Neuronal stem cell (in vitro differentiated cells): ENCODE data around the gene ZNF536.

Experiments used
- DNase-seq: peaks from one replicate; pipeline ENCODE4 v3.0.0-alpha.2; 2013; ENCODE audit warnings: low spot score
- H2AFZ ChIP-seq: one replicate; pipeline ENCODE4 v1.6.1; 2013; ENCODE audit warnings: mild to moderate bottlenecking, low read length, inconsistent platforms
- H2AK5ac ChIP-seq: 2 replicates; pipeline ENCODE4 v1.6.1; 2013; ENCODE audit warnings: low read depth, mild to moderate bottlenecking, inconsistent platforms, low read length, moderate library complexity, mixed read lengths
- H2BK120ac ChIP-seq: 2 replicates; pipeline ENCODE4 v1.6.1; 2013; ENCODE audit warnings: low read depth, mild to moderate bottlenecking, inconsistent platforms, low read length, moderate library complexity, mixed read lengths
- H2BK12ac ChIP-seq: one replicate; pipeline ENCODE4 v1.6.1; 2013; ENCODE audit warnings: low read length, inconsistent platforms
- H2BK15ac ChIP-seq: 2 replicates; pipeline ENCODE4 v1.6.1; 2013; ENCODE audit warnings: mild to moderate bottlenecking, low read length, inconsistent platforms, mixed read lengths
- H2BK5ac ChIP-seq: one replicate; pipeline ENCODE4 v1.6.1; 2013; ENCODE audit warnings: inconsistent platforms, mild to moderate bottlenecking, low read length, moderate library complexity
- H3K14ac ChIP-seq: one replicate; pipeline ENCODE4 v1.6.1; 2013; ENCODE audit warnings: low read length, inconsistent platforms
- H3K18ac ChIP-seq: 2 replicates; pipeline ENCODE4 v1.6.1; 2013; ENCODE audit warnings: low read length, inconsistent platforms
- H3K23ac ChIP-seq: 2 replicates; pipeline ENCODE4 v1.6.1; 2013; ENCODE audit warnings: low read depth, mild to moderate bottlenecking, mixed read lengths, low read length, inconsistent platforms; ENCODE audit not compliant: poor library complexity
- H3K27ac ChIP-seq: replicated peaks from 3 replicates; pipeline ENCODE4 v1.5.1; 2013; ENCODE audit warnings: low read length, inconsistent platforms
- H3K27me3 ChIP-seq, 3 experiments: 2 replicates each; pipeline ENCODE4 v1.6.1; 2013; ENCODE audit warnings: low read length in 3 of 3, mild to moderate bottlenecking in 2 of 3, inconsistent platforms in 1 of 3, low read depth in 1 of 3, mixed read lengths in 1 of 3, moderate library complexity in 1 of 3; ENCODE audit not compliant: control insufficient read depth in 3 of 3, insufficient read depth in 3 of 3
- H3K36me3 ChIP-seq, 2 donors: replicated peaks in 1 of 2; 2 replicates each; pipeline ENCODE4 v1.6.1; 2013; ENCODE audit warnings: low read length in 2 of 2; ENCODE audit not compliant: control insufficient read depth in 2 of 2, insufficient read depth in 2 of 2
- H3K4ac ChIP-seq: 2 replicates; pipeline ENCODE4 v1.6.1; 2013; ENCODE audit warnings: inconsistent platforms, mild to moderate bottlenecking, low read length, moderate library complexity
- H3K4me1 ChIP-seq, 2 donors: 1 replicate in 1 of 2; 2 replicates in 1 of 2; pipeline ENCODE4 v1.6.1; 2013; ENCODE audit warnings: low read length in 2 of 2, low read depth in 1 of 2; ENCODE audit not compliant: control insufficient read depth in 2 of 2, insufficient read depth in 1 of 2
- H3K4me2 ChIP-seq: one replicate; pipeline ENCODE4 v1.6.1; 2013; ENCODE audit warnings: mild to moderate bottlenecking, low read length, inconsistent platforms; ENCODE audit not compliant: insufficient read depth, poor library complexity, severe bottlenecking
- H3K4me3 ChIP-seq, 2 donors: 2 replicates each; pipeline ENCODE4 v1.5.1; 2013; ENCODE audit warnings: low read length in 2 of 2, mild to moderate bottlenecking in 2 of 2, inconsistent platforms in 1 of 2, moderate library complexity in 1 of 2
- H3K79me1 ChIP-seq: one replicate; pipeline ENCODE4 v1.6.1; 2013; ENCODE audit warnings: low read depth, mild to moderate bottlenecking, inconsistent platforms, low read length, moderate library complexity
- H3K9ac ChIP-seq: one replicate; pipeline ENCODE4 v1.6.1; 2013; ENCODE audit warnings: mild to moderate bottlenecking, low read depth, low read length, inconsistent platforms; ENCODE audit not compliant: poor library complexity
- H3K9me3 ChIP-seq, 2 donors: replicated peaks in 1 of 2; 2 replicates each; pipeline versions ENCODE3 to v1.6.1; 2013; ENCODE audit warnings: low read length in 2 of 2, mild to moderate bottlenecking in 2 of 2, inconsistent platforms in 1 of 2, low read depth in 1 of 2, mixed read lengths in 1 of 2, moderate library complexity in 1 of 2; ENCODE audit not compliant: control insufficient read depth in 2 of 2, insufficient read depth in 1 of 2
- H4K8ac ChIP-seq: one replicate; pipeline ENCODE4 v1.6.1; 2013; ENCODE audit warnings: low read depth, mild to moderate bottlenecking, inconsistent platforms, low read length, moderate library complexity
- H4K91ac ChIP-seq: one replicate; pipeline ENCODE4 v1.6.1; 2013; ENCODE audit warnings: low read length, low read depth, mild to moderate bottlenecking, inconsistent platforms; ENCODE audit not compliant: poor library complexity
- WGBS, 2 donors: extraction: QIAGEN DNeasy Blood & Tissue Kit; methylation state at CpG; one replicate each; pipeline ENCODE4 v1.1.7; 2013; ENCODE audit warnings: missing lambda C conversion rate in 2 of 2, mixed read lengths in 1 of 2; ENCODE audit not compliant: insufficient read length in 2 of 2, insufficient replicate concordance in 1 of 2; ENCODE audit errors: extremely low coverage in 2 of 2; 5-methylcytosine and 5-hydroxymethylcytosine counted together

The ZNF536 gene

GRCh38 chr19:30325676-30326392 lies 46.4 kb upstream of the ZNF536 start:
- Histone ChIP-seq H3K4me2 (no peak overlapping the region), H3K4me1 (peaks cover 0 to under 1% of the 10 kb centered on the region in 2 donors), H3K18ac (peak overlapping the region; percentile 54), H2BK5ac (peak overlapping the region; percentile 6), H3K9ac (no peak overlapping the region), H2AFZ (no peak overlapping the region), H2BK12ac (no peak overlapping the region), H3K27ac (no peak overlapping the region), H2BK120ac (no peak overlapping the region), H3K14ac (no peak overlapping the region), H2BK15ac (peak overlapping the region; percentile 10), H2AK5ac (peak overlapping the region; percentile 12), H4K8ac (no peak overlapping the region), H4K91ac (no peak overlapping the region), H3K36me3 (no peaks in the 10 kb centered on the region), H3K79me1 (no peaks in the 10 kb centered on the region), H3K23ac (no peak overlapping the region), H3K4me3 (no peak overlapping the region), H3K4ac (no peak overlapping the region), H3K27me3 (no peaks in the 10 kb centered on the region), H3K9me3 (no peaks in the 10 kb centered on the region)
- no peak for DNase-seq
- no CpG with 5 or more reads among the region's 12 CpGs for WGBS, 2 donors

- Histone ChIP-seq H2BK15ac (no peak overlapping the region), H3K27ac (no peak overlapping the region), H4K91ac (no peak overlapping the region), H3K36me3 (no peaks in the 10 kb centered on the region), H3K4ac (no peak overlapping the region), H3K27me3 (no peaks in the 10 kb centered on the region), H3K18ac (no peak overlapping the region), H4K8ac (no peak overlapping the region), H2AFZ (no peak overlapping the region), H3K79me1 (no peaks in the 10 kb centered on the region), H3K4me1 (no peaks in the 10 kb centered on the region), H2BK12ac (no peak overlapping the region), H3K4me3 (no peak overlapping the region), H3K9ac (no peak overlapping the region), H3K9me3 (no peaks in the 10 kb centered on the region), H2BK120ac (no peak overlapping the region), H3K14ac (no peak overlapping the region), H3K4me2 (no peak overlapping the region), H2BK5ac (no peak overlapping the region), H3K23ac (no peak overlapping the region), H2AK5ac (no peak overlapping the region)
- WGBS, 2 donors: no CpG with 5 or more reads among the region's 11 CpGs
- no peak for DNase-seq
These were observed 45.8 kb upstream of the ZNF536 start for GRCh38 chr19:30326393-30326710.

- no CpG with 5 or more reads among the region's 3 CpGs for WGBS, 2 donors
- H3K23ac ChIP-seq: no peak overlapping the region
These were observed 44.9 kb upstream of the ZNF536 start for GRCh38 chr19:30327331-30327730.

GRCh38 chr19:30328096-30328495 lies 44.1 kb upstream of the ZNF536 start:
- Histone ChIP-seq H3K18ac (no peak overlapping the region), H3K23ac (no peak overlapping the region), H3K14ac (no peak overlapping the region), H3K4me3 (no peak overlapping the region), H2BK120ac (no peak overlapping the region), H3K36me3 (no peaks in the 10 kb centered on the region), H3K4me1 (no peaks in the 10 kb centered on the region), H4K91ac (no peak overlapping the region), H2BK12ac (no peak overlapping the region), H4K8ac (no peak overlapping the region), H2AFZ (no peak overlapping the region), H3K9ac (no peak overlapping the region), H3K79me1 (no peaks in the 10 kb centered on the region), H3K27ac (no peak overlapping the region), H3K27me3 (no peaks in the 10 kb centered on the region), H3K4me2 (no peak overlapping the region), H3K4ac (no peak overlapping the region), H3K9me3 (no peaks in the 10 kb centered on the region), H2AK5ac (no peak overlapping the region), H2BK15ac (no peak overlapping the region), H2BK5ac (no peak overlapping the region)
- DNase-seq: no peak
- WGBS, 2 donors: no CpG with 5 or more reads among the region's 3 CpGs

More at GRCh38 chr19:30327331-30327730, 44.9 kb upstream of the ZNF536 start:
- DNase-seq: no peak
- H3K18ac ChIP-seq: no peak overlapping the region
- H4K8ac ChIP-seq: no peak overlapping the region
- H3K4ac ChIP-seq: no peak overlapping the region
- no peak overlapping the region for H3K4me2 ChIP-seq
- H3K9me3 ChIP-seq: no peaks in the 10 kb centered on the region
- no peaks in the 10 kb centered on the region for H3K79me1 ChIP-seq
- H2BK12ac ChIP-seq: no peak overlapping the region
- no peak overlapping the region for H2BK120ac ChIP-seq
- H3K27ac ChIP-seq: no peak overlapping the region
- H3K4me1 ChIP-seq: no peaks in the 10 kb centered on the region
- no peak overlapping the region for H2AFZ ChIP-seq
- H2BK5ac ChIP-seq: no peak overlapping the region
- H2AK5ac ChIP-seq: no peak overlapping the region
- no peaks in the 10 kb centered on the region for H3K27me3 ChIP-seq
- no peaks in the 10 kb centered on the region for H3K36me3 ChIP-seq
- no peak overlapping the region for H3K4me3 ChIP-seq
- no peak overlapping the region for H3K9ac ChIP-seq
- no peak overlapping the region for H4K91ac ChIP-seq
- H2BK15ac ChIP-seq: no peak overlapping the region
- no peak overlapping the region for H3K14ac ChIP-seq
